IMR-90 (cell line): ENCODE data around the gene GFPT1. TPM values are rescaled to one million over a fixed set of nuclear protein-coding genes. Genes with fewer than 3 reads are reported as not detected.
A peak's percentile ranks its signal among the peaks of the same experiment; 100 is the strongest.

Experiments
- ATAC-seq: fragments of 200-7000 bp; cut with Tn5 transposase; 2 replicates; pipeline ENCODE4 v1.9.1; 2020; ENCODE audit warnings: low read depth, mild to moderate bottlenecking, moderate library complexity
- BruUV-seq: library from RNA; stranded (reverse); fragments of 400-500 nt; replicated peaks from 2 replicates; lab custom pipeline; 2021; lab: Mats Ljungman, UMichigan
- CTCF ChIA-PET: fragments of 300-600 bp; formaldehyde crosslinking; extraction: SDS; loops from one replicate; lab custom pipeline; 2021; ENCODE audit warnings: antibody characterized with exemption; lab: Yijun Ruan, JAX
- POLR2A ChIA-PET: fragments of 300-600 bp; sonication (Branson Sonifier 250); formaldehyde crosslinking; loops from one replicate; lab custom pipeline; 2022; ENCODE audit warnings: antibody characterized with exemption; ENCODE audit not compliant: unreplicated experiment; lab: Charles Lee
- DNase-seq: peaks from one replicate; pipeline ENCODE4 v3.0.0; 2013
- H2AFZ ChIP-seq: replicated peaks from 2 replicates; pipeline ENCODE3; 2013; ENCODE audit warnings: low read length, mild to moderate bottlenecking; ENCODE audit not compliant: poor library complexity
- H2AK5ac ChIP-seq: 2 replicates; pipeline ENCODE4 v1.6.1; 2013; ENCODE audit warnings: low read depth, low read length, inconsistent platforms
- H2AK9ac ChIP-seq: replicated peaks from 2 replicates; pipeline ENCODE3; 2013; ENCODE audit warnings: mild to moderate bottlenecking, low read depth, low read length, moderate library complexity; ENCODE audit not compliant: poor library complexity
- H2BK120ac ChIP-seq: 2 replicates; pipeline ENCODE4 v1.6.1; 2013; ENCODE audit warnings: low read depth, low read length, inconsistent platforms
- H2BK15ac ChIP-seq: 3 replicates; pipeline ENCODE4 v1.6.1; 2013; ENCODE audit warnings: low read depth, low read length, inconsistent platforms
- H2BK20ac ChIP-seq: 2 replicates; pipeline ENCODE4 v1.6.1; 2013; ENCODE audit warnings: low read depth, mild to moderate bottlenecking, inconsistent platforms, low read length, moderate library complexity
- H2BK5ac ChIP-seq: 2 replicates; pipeline ENCODE4 v1.6.1; 2013; ENCODE audit warnings: mild to moderate bottlenecking, low read depth, low read length, inconsistent platforms; ENCODE audit not compliant: poor library complexity, severe bottlenecking
- H3K14ac ChIP-seq: replicated peaks from 2 replicates; pipeline ENCODE4 v1.6.1; 2013; ENCODE audit warnings: low read depth, low read length, inconsistent platforms
- H3K18ac ChIP-seq: 2 replicates; pipeline ENCODE4 v1.6.1; 2013; ENCODE audit warnings: low read depth, low read length, control low read depth
- H3K23ac ChIP-seq: 2 replicates; pipeline ENCODE4 v1.6.1; 2013; ENCODE audit warnings: low read depth, low read length, inconsistent platforms
- H3K27ac ChIP-seq: 2 replicates; pipeline ENCODE4 v1.5.1; 2013; ENCODE audit warnings: mild to moderate bottlenecking, control low read depth, low read length; ENCODE audit not compliant: insufficient read depth
- H3K27me3 ChIP-seq: 2 replicates; pipeline ENCODE4 v1.6.1; 2013; ENCODE audit warnings: low read length; ENCODE audit not compliant: control insufficient read depth, insufficient read depth
- H3K36me3 ChIP-seq: 2 replicates; pipeline ENCODE4 v1.6.1; 2013; ENCODE audit warnings: low read length, mixed read lengths; ENCODE audit not compliant: control insufficient read depth, insufficient read depth
- H3K4ac ChIP-seq: 2 replicates; pipeline ENCODE4 v1.6.1; 2013; ENCODE audit warnings: low read depth, low read length, inconsistent platforms
- H3K4me1 ChIP-seq: 2 replicates; pipeline ENCODE4 v1.6.1; 2013; ENCODE audit warnings: low read length, mixed read lengths; ENCODE audit not compliant: control insufficient read depth, insufficient read depth
- H3K4me2 ChIP-seq: 2 replicates; pipeline ENCODE4 v1.6.1; 2013; ENCODE audit warnings: low read depth, mild to moderate bottlenecking, control low read depth, low read length, moderate library complexity
- H3K4me3 ChIP-seq: 2 replicates; pipeline ENCODE4 v1.5.1; 2013; ENCODE audit warnings: low read depth, mild to moderate bottlenecking, control low read depth, low read length, moderate library complexity; ENCODE audit not compliant: insufficient read depth
- H3K56ac ChIP-seq: 2 replicates; pipeline ENCODE4 v1.6.1; 2013; ENCODE audit warnings: low read length, inconsistent platforms; ENCODE audit not compliant: insufficient read depth; ENCODE audit errors: extremely low read depth
- H3K79me1 ChIP-seq, 2 experiments: 2 replicates each; pipeline ENCODE4 v1.6.1; 2013; ENCODE audit warnings: low read length in 2 of 2, inconsistent platforms in 1 of 2, low read depth in 1 of 2
- H3K9ac ChIP-seq: 2 replicates; pipeline ENCODE4 v1.6.1; 2013; ENCODE audit warnings: low read depth, low read length, control low read depth
- H3K9me1 ChIP-seq: 2 replicates; pipeline ENCODE4 v1.6.1; 2013; ENCODE audit warnings: low read length, inconsistent platforms; ENCODE audit not compliant: insufficient read depth
- H3K9me3 ChIP-seq: 2 replicates; pipeline ENCODE4 v1.6.1; 2013; ENCODE audit warnings: low read length; ENCODE audit not compliant: control insufficient read depth, insufficient read depth
- H4K20me1 ChIP-seq: 2 replicates; pipeline ENCODE4 v1.6.1; 2013; ENCODE audit warnings: low read length, inconsistent platforms; ENCODE audit not compliant: insufficient read depth
- H4K5ac ChIP-seq: 2 replicates; pipeline ENCODE4 v1.6.1; 2013; ENCODE audit warnings: mild to moderate bottlenecking, low read depth, low read length, control low read depth
- H4K8ac ChIP-seq, 2 experiments: 2 replicates each; pipeline ENCODE4 v1.6.1; 2013; ENCODE audit warnings: low read depth in 2 of 2, low read length in 2 of 2, control low read depth in 1 of 2, inconsistent platforms in 1 of 2
- H4K91ac ChIP-seq: 2 replicates; pipeline ENCODE4 v1.6.1; 2013; ENCODE audit warnings: low read depth, low read length, inconsistent platforms; ENCODE audit not compliant: insufficient read depth
- BHLHE40 ChIP-seq: fragments of 150-350 bp; IDR thresholded peaks from 2 replicates; pipeline ENCODE4 v1.6.1; 2016; ENCODE audit warnings: mild to moderate bottlenecking, low read depth, low read length
- CEBPB ChIP-seq: IDR thresholded peaks from 2 replicates; pipeline ENCODE4 v1.6.1; 2012; ENCODE audit warnings: low read depth, low read length, improper control_type of control experiment
- FOS ChIP-seq: fragments of 150-350 bp; IDR thresholded peaks from 2 replicates; pipeline ENCODE4 v1.6.1; 2016; ENCODE audit warnings: low read depth, low read length
- MAFK ChIP-seq: IDR thresholded peaks from 2 replicates; pipeline ENCODE4 v1.6.1; 2012; ENCODE audit warnings: low read depth, low read length, improper control_type of control experiment
- MAZ ChIP-seq: IDR thresholded peaks from 2 replicates; pipeline ENCODE4 v1.6.1; 2012; ENCODE audit warnings: low read depth, mild to moderate bottlenecking, low read length, improper control_type of control experiment, moderate library complexity, borderline replicate concordance
- NFE2L2 ChIP-seq: fragments of 150-350 bp; IDR thresholded peaks from 2 replicates; pipeline ENCODE4 v1.6.1; 2016; ENCODE audit warnings: low read depth, mild to moderate bottlenecking, low read length
- POLR2A ChIP-seq: IDR thresholded peaks from 2 replicates; pipeline ENCODE4 v1.6.1; 2012; ENCODE audit warnings: mild to moderate bottlenecking, low read depth, low read length
- SMC3 ChIP-seq: fragments of 150-350 bp; IDR thresholded peaks from 2 replicates; pipeline ENCODE4 v1.6.1; 2016; ENCODE audit warnings: low read depth, mild to moderate bottlenecking, antibody characterized with exemption, low read length, moderate library complexity
- USF2 ChIP-seq: fragments of 150-350 bp; IDR thresholded peaks from 2 replicates; pipeline ENCODE4 v1.6.1; 2017; ENCODE audit warnings: mild to moderate bottlenecking, antibody characterized with exemption, low read length, low read depth
- WGBS, 2 experiments: methylation state at CpG; one replicate each; pipeline versions ENCODE4 v1.1.5 to v1.1.7; 2013; ENCODE audit warnings: missing lambda C conversion rate in 2 of 2; ENCODE audit not compliant: insufficient read length in 1 of 2; ENCODE audit errors: extremely low coverage in 2 of 2; 5-methylcytosine and 5-hydroxymethylcytosine counted together
- dilution Hi-C: fragments of 300-500 bp; cut with HindIII; formaldehyde crosslinking; loops from one replicate; pipeline ENCODE4 v1.14.3; 2018; ENCODE audit warnings: low sequenced_read_pairs; ENCODE audit not compliant: unreplicated experiment
- in situ Hi-C: fragments of 300-500 bp; cut with MboI; formaldehyde crosslinking; loops from 3 replicates; pipeline ENCODE4 v1.14.3; 2019; ENCODE audit warnings: low sequenced_read_pairs, inconsistent platforms, mixed read lengths
- intact Hi-C: fragments of 100-400 bp; cut with micrococcal nuclease; formaldehyde crosslinking; loops from 2 replicates; pipeline ENCODE4 v1.10.0; 2022
- polyA plus RNA-seq, 3 experiments: library from polyadenylated mRNA; depleted of rRNA; stranded (reverse); fragments of >200 nt; gene quantifications; 2 replicates each; pipeline ENCODE4 v1.2.3, GENCODE V29; 2012; ENCODE audit warnings: low replicate concordance in 1 of 3
- total RNA-seq: library from RNA; depleted of rRNA; stranded (reverse); fragments of >200 nt; gene quantifications from 2 replicates; pipeline ENCODE4 v1.2.3, GENCODE V29; 2012

The GFPT1 gene
- total and polyA plus RNA-seq, 2 of the 4 experiments (the other 2 are of a cell fraction), result 23.5 to 52.9 TPM

DNA sequence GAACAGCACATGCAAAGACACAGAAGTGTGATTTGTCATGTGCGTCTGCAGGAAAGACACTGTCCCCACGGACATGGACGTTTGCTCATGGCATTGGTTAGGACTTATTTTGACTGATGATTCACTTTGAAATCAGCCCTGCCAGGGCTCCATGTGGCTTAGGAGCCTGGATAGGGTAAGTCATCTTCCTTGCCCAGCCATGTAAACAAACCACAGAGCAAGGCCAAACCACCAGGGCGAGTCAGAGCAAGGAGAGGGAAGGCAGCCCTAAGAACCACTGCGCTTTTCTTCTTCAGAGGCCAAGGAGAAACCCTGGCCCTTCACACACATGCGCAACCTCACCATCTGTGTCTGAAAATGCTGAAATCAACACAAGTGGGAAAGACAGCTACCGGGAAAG is 88.8 kb downstream of the GFPT1 start (continued):
- TF ChIP-seq MAFK, result no peak

DNA sequence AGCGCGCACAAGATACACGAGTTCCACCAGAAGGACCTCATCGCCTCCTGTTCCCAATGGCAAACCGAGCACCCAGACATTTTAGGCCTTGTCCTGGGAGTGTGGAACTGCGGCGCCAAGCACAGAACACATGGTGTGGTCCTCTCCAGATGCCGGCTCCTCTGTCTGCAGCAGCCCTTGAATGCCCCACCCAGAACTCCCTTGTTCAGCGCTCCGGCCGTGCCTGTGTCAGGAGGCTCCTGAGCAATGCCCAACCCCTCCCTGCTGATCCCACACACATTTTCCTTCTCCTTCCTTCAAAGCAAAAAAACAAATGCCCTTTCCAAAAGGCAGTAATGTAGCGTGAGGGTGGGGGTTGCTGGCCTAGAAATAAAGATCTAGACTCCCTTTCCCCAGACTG is 89.8 kb downstream of the GFPT1 start:
- no peak overlapping the region for H3K4me2 ChIP-seq
- CTCF ChIA-PET, result no interaction called here

More for the DNA sequence above, 89.8 kb downstream of the GFPT1 start:
- Histone ChIP-seq H3K23ac (peak overlapping the region; percentile 41; the same call in 1 of the 2 replicates), H2AFZ (no peak overlapping the region), H3K14ac (no peak overlapping the region), H3K56ac (no peak overlapping the region), H3K36me3 (no peaks in the 10 kb centered on the region), H3K27me3 (no peaks in the 10 kb centered on the region), H2BK5ac (peak overlapping the region; percentile 52), H3K4ac (peak overlapping the region; percentile 81), H2AK9ac (no peak overlapping the region), H4K91ac (peak overlapping the region; percentile 64), H4K20me1 (no peaks in the 10 kb centered on the region), H3K9me3 (no peaks in the 10 kb centered on the region), H3K9ac (no peak overlapping the region), H3K18ac (no peak overlapping the region), H4K5ac (peak overlapping the region; percentile 5; the same call in 1 of the 2 replicates), H2BK20ac (peak overlapping the region; percentile 79), H3K4me3 (no peak overlapping the region), H3K79me1 (0 out of 4 replicates have a peak, but pooled peaks cover 0 to 4% of the 10 kb centered on the region in 2 experiments), H4K8ac (peak overlapping the region; percentile 1 to 65; a peak in 2 of 4 replicates), H3K4me1 (peaks cover 23% of the 10 kb centered on the region), H2BK120ac (peak overlapping the region; percentile 87), H2BK15ac (peak overlapping the region; percentile 59; the same call in 2 of the 3 replicates), H3K9me1 (peaks cover 36% of the 10 kb centered on the region), H3K27ac (no peak overlapping the region), H2AK5ac (peak overlapping the region; percentile 73)
- TF ChIP-seq BHLHE40 (no peak), POLR2A (no peak), CEBPB (no peak), SMC3 (no peak), MAZ (no peak), NFE2L2 (no peak), FOS (no peak), USF2 (no peak)
- POLR2A ChIA-PET, result no interaction called here
- BruUV-seq, result no TSS peak
- 95% methylated on average over 3 of the region's 12 CpGs; no CpG with 5 or more reads in 1 of the 2 experiments for WGBS, 2 experiments
- DNase-seq, result no peak
- intact Hi-C loops, result no loop called here
- dilution Hi-C loops, result no loop called here
- in situ Hi-C loops, result no loop called here
- no peak for ATAC-seq
